K562 (cell line): ENCODE measurements around the gene MAP7D1. TPM values are rescaled to one million over a fixed set of nuclear protein-coding genes. Genes with fewer than 3 reads are reported as not detected.

Source experiments
- ATAC-seq: fragments of 200-7000 bp; cut with Tn5 transposase; 3 replicates; pipeline ENCODE4 v1.9.1; 2020; ENCODE audit warnings: moderate library complexity
- BruUV-seq: library from RNA; stranded (reverse); fragments of 400-500 nt; replicated peaks from 2 replicates; lab custom pipeline; 2021; lab: Mats Ljungman, UMichigan
- CTCF ChIA-PET: fragments of 300-600 bp; formaldehyde crosslinking; extraction: SDS; loops from one replicate; lab custom pipeline; 2021; ENCODE audit warnings: low intra/inter-chr PET ratio; lab: Yijun Ruan, JAX
- POLR2A ChIA-PET: fragments of 300-600, 350-650 bp; sonication (Branson Sonifier 250); formaldehyde crosslinking; extraction: SDS; loops from one replicate; lab custom pipeline; 2021; ENCODE audit warnings: antibody characterized with exemption, inconsistent platforms; lab: Yijun Ruan, JAX
- DNase-seq, 4 experiments: peaks; one replicate each; pipeline versions ENCODE4 v3.0.0 to v3.0.0-alpha.2; 2011 to 2018; ENCODE audit warnings: low spot score in 3 of 4, mixed read lengths in 3 of 4; ENCODE audit errors: extremely low read depth in 1 of 4
- FAIRE-seq: peaks from 2 replicates; lab custom pipeline; 2011; peaks lifted over from hg19 to GRCh38; lab: Jason Lieb, UNC
- H2AFZ ChIP-seq: 2 replicates; pipeline ENCODE4 v1.6.0; 2011; ENCODE audit warnings: low read depth, low read length, control low read depth, inconsistent platforms
- H3K27ac ChIP-seq: fragments of 200-600 bp; 3 replicates; pipeline ENCODE4 v1.8.0; 2011; ENCODE audit warnings: low read depth, mild to moderate bottlenecking, control low read depth, inconsistent platforms, low read length, moderate library complexity, mixed read lengths; ENCODE audit errors: extremely low read depth
- H3K27me3 ChIP-seq, 2 experiments: fragments of 300-600 bp in 1 of 2; 2 replicates in 1 of 2; 3 replicates in 1 of 2; pipeline versions ENCODE4 v1.6.0 to v1.8.0; 2011; ENCODE audit warnings: inconsistent platforms in 2 of 2, low read length in 2 of 2, mild to moderate bottlenecking in 1 of 2, mixed read lengths in 1 of 2, moderate library complexity in 1 of 2; ENCODE audit not compliant: control insufficient read depth in 2 of 2, insufficient read depth in 2 of 2
- H3K36me3 ChIP-seq: fragments of 300-600 bp; 3 replicates; pipeline ENCODE4 v1.8.0; 2011; ENCODE audit warnings: mild to moderate bottlenecking, low read length, inconsistent platforms; ENCODE audit not compliant: control insufficient read depth, insufficient read depth
- H3K4me1 ChIP-seq, 2 experiments: fragments of 200-600 bp in 1 of 2; replicated peaks in 1 of 2; 2 replicates in 1 of 2; 3 replicates in 1 of 2; pipeline versions ENCODE4 v1.5.1 to v1.8.0; 2011; ENCODE audit warnings: inconsistent platforms in 2 of 2, low read length in 2 of 2, mild to moderate bottlenecking in 1 of 2, mixed read lengths in 1 of 2, moderate library complexity in 1 of 2; ENCODE audit not compliant: control insufficient read depth in 2 of 2, insufficient read depth in 2 of 2
- H3K4me2 ChIP-seq: 2 replicates; pipeline ENCODE4 v1.6.1; 2011; ENCODE audit warnings: low read length, control low read depth, inconsistent platforms, mixed read lengths; ENCODE audit not compliant: insufficient read depth
- H3K4me3 ChIP-seq: fragments of 200-600 bp; sonication (generic), shearing (Covaris generic); 2 replicates; pipeline ENCODE4 v1.5.1; 2016; ENCODE audit warnings: control low read depth, inconsistent platforms
- H3K79me2 ChIP-seq: fragments of 200-600 bp; 3 replicates; pipeline ENCODE4 v1.8.0; 2011; ENCODE audit warnings: low read length, inconsistent platforms; ENCODE audit not compliant: control insufficient read depth, insufficient read depth
- H3K9ac ChIP-seq, 2 experiments: 2 replicates each; pipeline versions ENCODE4 v1.6.0 to v1.6.1; 2011; ENCODE audit warnings: low read depth in 2 of 2, low read length in 2 of 2, control low read depth in 1 of 2, inconsistent platforms in 1 of 2, mild to moderate bottlenecking in 1 of 2, mixed read lengths in 1 of 2; ENCODE audit not compliant: insufficient read depth in 1 of 2
- H3K9me1 ChIP-seq: one replicate; pipeline ENCODE4 v1.6.0; 2011; ENCODE audit warnings: inconsistent platforms, mild to moderate bottlenecking, low read length, moderate library complexity; ENCODE audit not compliant: control insufficient read depth, insufficient read depth
- H3K9me3 ChIP-seq: replicated peaks from 2 replicates; pipeline ENCODE4 v1.5.1; 2011; ENCODE audit warnings: low read depth, low read length, inconsistent platforms; ENCODE audit not compliant: control insufficient read depth, insufficient read depth
- H4K20me1 ChIP-seq: replicated peaks from 2 replicates; pipeline ENCODE4 v1.6.1; 2011; ENCODE audit warnings: low read length, inconsistent platforms, mixed read lengths; ENCODE audit not compliant: control insufficient read depth, insufficient read depth
- KAT2B ChIP-seq: IDR thresholded peaks from one replicate; pipeline ENCODE4 v1.6.1; 2012; ENCODE audit warnings: low read depth, mild to moderate bottlenecking, control low read depth, inconsistent platforms, low read length, moderate library complexity
- KDM1A ChIP-seq, 2 experiments: fragments of 450-650 bp; IDR thresholded peaks; 2 replicates each; pipeline ENCODE4 v1.6.1; 2016; ENCODE audit warnings: mild to moderate bottlenecking in 2 of 2
- RCOR1 ChIP-seq, 2 experiments: IDR thresholded peaks; 2 replicates each; pipeline ENCODE4 v1.6.1; 2012; ENCODE audit warnings: low read depth in 2 of 2, low read length in 2 of 2, borderline replicate concordance in 1 of 2, improper control_type of control experiment in 1 of 2
- SMARCE1 ChIP-seq: fragments of 450-650 bp; IDR thresholded peaks from 2 replicates; pipeline ENCODE4 v1.7.1; 2016; ENCODE audit warnings: mild to moderate bottlenecking
- TEAD2 ChIP-seq: fragments of 450-650 bp; IDR thresholded peaks from 2 replicates; pipeline ENCODE4 v1.6.1; 2016; ENCODE audit warnings: missing genetic modification characterization, control low read depth, missing compliant biosample characterization
- ZKSCAN8 ChIP-seq: fragments of 200-800 bp; sonication (Bioruptor generic); IDR thresholded peaks from 2 replicates; pipeline ENCODE4 v1.6.1; 2016; ENCODE audit warnings: missing genetic modification characterization, missing compliant biosample characterization
- ZNF253 ChIP-seq: fragments of 250-450 bp; sonication (Bioruptor Pico); conservative IDR thresholded peaks from 2 replicates; pipeline ENCODE4 v1.6.1; 2021; ENCODE audit warnings: mild to moderate bottlenecking
- ZNF707 ChIP-seq: fragments of 250-450 bp; sonication (Bioruptor Pico); conservative IDR thresholded peaks from 2 replicates; pipeline ENCODE4 v1.8.0; 2022; ENCODE audit warnings: inconsistent platforms, mild to moderate bottlenecking, moderate library complexity
- WGBS: fragments of 100-300 bp; shearing (Covaris generic); methylation state at CpG from one replicate; pipeline ENCODE4 v1.1.6; 2016; ENCODE audit warnings: low coverage, mixed read lengths; ENCODE audit not compliant: insufficient coverage; ENCODE audit errors: missing lambda C conversion rate; 5-methylcytosine and 5-hydroxymethylcytosine counted together
- in situ Hi-C: fragments of 300-500 bp; cut with MboI; formaldehyde crosslinking; loops from 4 replicates; pipeline ENCODE4 v1.15.0; 2018; ENCODE audit warnings: inconsistent platforms, mixed read lengths
- intact Hi-C: fragments of 100-400 bp; cut with micrococcal nuclease; formaldehyde crosslinking; loops from 2 replicates; pipeline ENCODE4 v1.14.2; 2022
- polyA plus RNA-seq, 8 experiments: library from polyadenylated mRNA; depleted of rRNA in 4 of 8; stranded (reverse) in 5 of 8; unstranded in 3 of 8; fragments of >200 nt; fragmentation: Nextera tagmentation in 2 of 8; fragmentation: Illumina TruSeq in 1 of 8; extraction: Ambion mirVana in 2 of 8; extraction: Trizol in 1 of 8; gene quantifications; 2 replicates each; pipeline versions ENCODE4 v1.2.1 to v1.2.3, GENCODE V29; 2011 to 2014; ENCODE audit warnings: inconsistent platforms in 1 of 8, missing spikeins in 1 of 8
- total RNA-seq, 7 experiments: library from RNA; depleted of rRNA in 6 of 7; stranded (reverse); fragments of >200 nt in 6 of 7; fragmentation: Illumina TruSeq in 2 of 7; extraction: Trizol in 2 of 7; gene quantifications; 2 replicates each; pipeline versions ENCODE4 v1.2.1 to v1.2.3, GENCODE V29; 2011 to 2021; ENCODE audit warnings: low replicate concordance in 1 of 7
- TF ChIP-seq, protein P1 (sequence below): IDR thresholded peaks from 3 replicates; pipeline ENCODE4 v1.6.1; 2011; ENCODE audit warnings: borderline replicate concordance, mild to moderate bottlenecking; ENCODE audit not compliant: insufficient read length, insufficient read depth
- TF ChIP-seq, protein P2 (sequence below), 2 experiments: fragments of 450-650 bp in 1 of 2; sonication (generic) in 1 of 2; formaldehyde crosslinking in 1 of 2; IDR thresholded peaks in 1 of 2; conservative IDR thresholded peaks in 1 of 2; 2 replicates each; pipeline versions ENCODE4 v1.6.1 to v1.8.1; 2016 to 2023; ENCODE audit warnings: mild to moderate bottlenecking in 2 of 2, moderate library complexity in 2 of 2, inconsistent platforms in 1 of 2, missing genetic modification reagents in 1 of 2
- TF ChIP-seq, protein P3 (sequence below): sonication (generic); formaldehyde crosslinking; IDR thresholded peaks from 2 replicates; pipeline ENCODE4 v1.8.0; 2022; ENCODE audit warnings: missing genetic modification reagents, mild to moderate bottlenecking, moderate library complexity, borderline replicate concordance
- TF ChIP-seq, protein P4 (sequence below): fragments of 250-450 bp; sonication (Bioruptor Pico); IDR thresholded peaks from 2 replicates; pipeline ENCODE4 v1.5.0; 2020; ENCODE audit warnings: mild to moderate bottlenecking
- TF ChIP-seq, protein P5 (sequence below): IDR thresholded peaks from 3 replicates; pipeline ENCODE4 v1.6.1; 2011; ENCODE audit warnings: borderline replicate concordance, mild to moderate bottlenecking, moderate library complexity; ENCODE audit not compliant: insufficient read length; ENCODE audit errors: extremely low read depth

The MAP7D1 gene
- total and polyA plus RNA-seq, 9 of the 15 experiments (the other 6 are each of a cell fraction or from before 2014, with no cell fraction given) = 3.6 to 108 (median 34.5) TPM

DNA sequence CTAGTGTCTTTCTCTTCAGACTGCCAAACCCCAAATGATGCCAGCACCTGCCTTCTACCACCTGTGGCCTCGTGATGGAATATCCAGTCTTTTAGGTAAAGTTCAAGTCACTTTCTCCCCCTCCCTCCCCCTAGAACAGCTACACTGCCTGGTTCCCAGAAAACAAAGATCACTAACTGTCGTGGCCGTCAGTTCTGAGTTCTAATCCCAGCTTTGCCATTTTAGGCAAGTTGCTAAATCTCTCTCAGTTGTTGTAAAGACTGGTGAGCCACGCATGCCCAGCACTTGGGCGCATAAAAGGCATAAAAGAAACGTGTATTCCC, 6.0 kb upstream of the MAP7D1 start:
- intact Hi-C loops (loop anchor here (1.0 to 2.0 kb wide), 4 partner anchors 38 to 270 kb away; partner anchors contain the start of gene THRAP3), in situ Hi-C loops (loop anchor here (5.0 kb wide), 1 partner anchor 137 kb away; no protein-coding TSS in a partner anchor)
- no peaks in the 10 kb centered on the region for H3K27me3 ChIP-seq
- ATAC-seq = no peak
- peak in 1 of 4 experiments; percentile 44 for DNase-seq
- no peaks in the 10 kb centered on the region for H3K9me3 ChIP-seq
- CTCF ChIA-PET = interaction anchor here (0.6 to 3.4 kb wide), 7 partner anchors 15 to 374 kb away, joined by 3 to 50 read pairs (median 5); no protein-coding TSS in a partner anchor
- H3K79me2 ChIP-seq = peaks cover 33% of the 10 kb centered on the region
- H3K27ac ChIP-seq = peak overlapping the region; percentile 81
- H2AFZ ChIP-seq = peak overlapping the region; percentile 93
- H4K20me1 ChIP-seq = no peaks in the 10 kb centered on the region
- 11% methylated on average over 6 of the region's 6 CpGs for WGBS
- POLR2A ChIA-PET = interaction anchor here (0.6 to 3.5 kb wide), 26 partner anchors 10 to 1325 kb away, joined by 3 to 35 read pairs (median 4); partner anchors contain the start of genes LSM10 and THRAP3
- H3K9me1 ChIP-seq = no peaks in the 10 kb centered on the region
- peaks cover 36 to 37% of the 10 kb centered on the region in 2 experiments for H3K4me1 ChIP-seq
- H3K36me3 ChIP-seq = peaks cover 17% of the 10 kb centered on the region
- H3K4me2 ChIP-seq = peak overlapping the region; percentile 77
- no peak overlapping the region; the same call in 1 of the 2 replicates for H3K4me3 ChIP-seq
- peak overlapping the region; percentile 58 to 81; a peak in 3 of 4 replicates for H3K9ac ChIP-seq
- no peak for FAIRE-seq
- no TSS peak for BruUV-seq
- TF ChIP-seq SMARCE1 = peak; percentile 5; the same call in 1 of the 2 replicates
- TF ChIP-seq RCOR1 (IDR thresholded peaks at IDR 0.05; ENCODE audit: borderline replicate concordance in 1 of 2, low read depth in 2 of 2, low read length in 2 of 2) = no peak
- TF ChIP-seq, protein P1, sequence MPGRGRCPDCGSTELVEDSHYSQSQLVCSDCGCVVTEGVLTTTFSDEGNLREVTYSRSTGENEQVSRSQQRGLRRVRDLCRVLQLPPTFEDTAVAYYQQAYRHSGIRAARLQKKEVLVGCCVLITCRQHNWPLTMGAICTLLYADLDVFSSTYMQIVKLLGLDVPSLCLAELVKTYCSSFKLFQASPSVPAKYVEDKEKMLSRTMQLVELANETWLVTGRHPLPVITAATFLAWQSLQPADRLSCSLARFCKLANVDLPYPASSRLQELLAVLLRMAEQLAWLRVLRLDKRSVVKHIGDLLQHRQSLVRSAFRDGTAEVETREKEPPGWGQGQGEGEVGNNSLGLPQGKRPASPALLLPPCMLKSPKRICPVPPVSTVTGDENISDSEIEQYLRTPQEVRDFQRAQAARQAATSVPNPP = no peak
- TF ChIP-seq, protein P2, sequence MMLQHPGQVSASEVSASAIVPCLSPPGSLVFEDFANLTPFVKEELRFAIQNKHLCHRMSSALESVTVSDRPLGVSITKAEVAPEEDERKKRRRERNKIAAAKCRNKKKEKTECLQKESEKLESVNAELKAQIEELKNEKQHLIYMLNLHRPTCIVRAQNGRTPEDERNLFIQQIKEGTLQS (IDR thresholded peaks at IDR 0.05) = 0 out of 2 replicates have a peak, but pooled peaks have one; percentile 13
- TF ChIP-seq, protein P2 (CRISPR knock-in tag; conservative IDR thresholded peaks at IDR 0.05) = no peak
- TF ChIP-seq, protein P3, sequence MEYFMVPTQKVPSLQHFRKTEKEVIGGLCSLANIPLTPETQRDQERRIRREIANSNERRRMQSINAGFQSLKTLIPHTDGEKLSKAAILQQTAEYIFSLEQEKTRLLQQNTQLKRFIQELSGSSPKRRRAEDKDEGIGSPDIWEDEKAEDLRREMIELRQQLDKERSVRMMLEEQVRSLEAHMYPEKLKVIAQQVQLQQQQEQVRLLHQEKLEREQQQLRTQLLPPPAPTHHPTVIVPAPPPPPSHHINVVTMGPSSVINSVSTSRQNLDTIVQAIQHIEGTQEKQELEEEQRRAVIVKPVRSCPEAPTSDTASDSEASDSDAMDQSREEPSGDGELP = no peak
- no peak for TF ChIP-seq TEAD2 (tag)
- TF ChIP-seq KDM1A (IDR thresholded peaks at IDR 0.05) = peak; percentile 42 to 52; a peak in 2 of 4 replicates
- TF ChIP-seq KAT2B = no peak
- TF ChIP-seq, protein P4, sequence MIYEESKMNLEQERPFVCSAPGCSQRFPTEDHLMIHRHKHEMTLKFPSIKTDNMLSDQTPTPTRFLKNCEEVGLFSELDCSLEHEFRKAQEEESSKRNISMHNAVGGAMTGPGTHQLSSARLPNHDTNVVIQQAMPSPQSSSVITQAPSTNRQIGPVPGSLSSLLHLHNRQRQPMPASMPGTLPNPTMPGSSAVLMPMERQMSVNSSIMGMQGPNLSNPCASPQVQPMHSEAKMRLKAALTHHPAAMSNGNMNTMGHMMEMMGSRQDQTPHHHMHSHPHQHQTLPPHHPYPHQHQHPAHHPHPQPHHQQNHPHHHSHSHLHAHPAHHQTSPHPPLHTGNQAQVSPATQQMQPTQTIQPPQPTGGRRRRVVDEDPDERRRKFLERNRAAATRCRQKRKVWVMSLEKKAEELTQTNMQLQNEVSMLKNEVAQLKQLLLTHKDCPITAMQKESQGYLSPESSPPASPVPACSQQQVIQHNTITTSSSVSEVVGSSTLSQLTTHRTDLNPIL (CRISPR knock-in tag) = no peak
- TF ChIP-seq ZKSCAN8 = no peak
- no peak for TF ChIP-seq ZNF253 (CRISPR knock-in tag)
- TF ChIP-seq, protein P5, sequence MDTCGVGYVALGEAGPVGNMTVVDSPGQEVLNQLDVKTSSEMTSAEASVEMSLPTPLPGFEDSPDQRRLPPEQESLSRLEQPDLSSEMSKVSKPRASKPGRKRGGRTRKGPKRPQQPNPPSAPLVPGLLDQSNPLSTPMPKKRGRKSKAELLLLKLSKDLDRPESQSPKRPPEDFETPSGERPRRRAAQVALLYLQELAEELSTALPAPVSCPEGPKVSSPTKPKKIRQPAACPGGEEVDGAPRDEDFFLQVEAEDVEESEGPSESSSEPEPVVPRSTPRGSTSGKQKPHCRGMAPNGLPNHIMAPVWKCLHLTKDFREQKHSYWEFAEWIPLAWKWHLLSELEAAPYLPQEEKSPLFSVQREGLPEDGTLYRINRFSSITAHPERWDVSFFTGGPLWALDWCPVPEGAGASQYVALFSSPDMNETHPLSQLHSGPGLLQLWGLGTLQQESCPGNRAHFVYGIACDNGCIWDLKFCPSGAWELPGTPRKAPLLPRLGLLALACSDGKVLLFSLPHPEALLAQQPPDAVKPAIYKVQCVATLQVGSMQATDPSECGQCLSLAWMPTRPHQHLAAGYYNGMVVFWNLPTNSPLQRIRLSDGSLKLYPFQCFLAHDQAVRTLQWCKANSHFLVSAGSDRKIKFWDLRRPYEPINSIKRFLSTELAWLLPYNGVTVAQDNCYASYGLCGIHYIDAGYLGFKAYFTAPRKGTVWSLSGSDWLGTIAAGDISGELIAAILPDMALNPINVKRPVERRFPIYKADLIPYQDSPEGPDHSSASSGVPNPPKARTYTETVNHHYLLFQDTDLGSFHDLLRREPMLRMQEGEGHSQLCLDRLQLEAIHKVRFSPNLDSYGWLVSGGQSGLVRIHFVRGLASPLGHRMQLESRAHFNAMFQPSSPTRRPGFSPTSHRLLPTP = no peak
- 0 out of 2 replicates have a peak, but pooled peaks have one; percentile 31 for TF ChIP-seq ZNF707 (CRISPR knock-in tag)
